GM23338 (cell line): ENCODE data around the gene APMAP. TPM values are rescaled to one million over a fixed set of nuclear protein-coding genes. Genes with fewer than 3 reads are reported as not detected.

Source experiments
- ATAC-seq: fragments of 200-7000 bp; cut with Tn5 transposase; 3 replicates; pipeline ENCODE4 v1.9.1; 2020
- DNase-seq: peaks from one replicate; pipeline ENCODE4 v3.0.0-alpha.2; 2015; ENCODE audit warnings: low spot score
- H2AFZ ChIP-seq: fragments of 200-600 bp; sonication (generic); 2 replicates; pipeline ENCODE4 v1.8.0; 2016; ENCODE audit warnings: antibody characterized with exemption, mild to moderate bottlenecking, moderate library complexity
- H3F3A ChIP-seq: fragments of 200-600 bp; sonication (generic); replicated peaks from 2 replicates; pipeline ENCODE4 v1.8.0; 2017; ENCODE audit warnings: antibody characterized with exemption, mixed run types, low read depth
- H3K27ac ChIP-seq: fragments of 200-600 bp; sonication (generic); 2 replicates; pipeline ENCODE4 v1.6.1; 2016; ENCODE audit warnings: low read depth
- H3K27me3 ChIP-seq: fragments of 200-600 bp; sonication (generic); 2 replicates; pipeline ENCODE4 v1.8.0; 2016; ENCODE audit warnings: mild to moderate bottlenecking, mixed run types, moderate library complexity; ENCODE audit not compliant: insufficient read depth
- H3K36me3 ChIP-seq: fragments of 200-600 bp; sonication (generic); 2 replicates; pipeline ENCODE4 v1.8.0; 2016; ENCODE audit warnings: mild to moderate bottlenecking; ENCODE audit not compliant: insufficient read depth
- H3K4me1 ChIP-seq: fragments of 200-600 bp; sonication (generic); 2 replicates; pipeline ENCODE4 v1.8.0; 2016; ENCODE audit warnings: mild to moderate bottlenecking, moderate library complexity; ENCODE audit not compliant: insufficient read depth
- H3K4me2 ChIP-seq: fragments of 200-600 bp; sonication (generic); 2 replicates; pipeline ENCODE4 v1.7.1; 2017; ENCODE audit warnings: mixed run types
- H3K4me3 ChIP-seq: fragments of 200-600 bp; sonication (generic); 2 replicates; pipeline ENCODE4 v1.6.1; 2016; ENCODE audit warnings: mixed run types
- H3K79me2 ChIP-seq: fragments of 200-600 bp; sonication (generic); replicated peaks from 2 replicates; pipeline ENCODE4 v1.8.0; 2017; ENCODE audit warnings: mild to moderate bottlenecking; ENCODE audit not compliant: insufficient read depth
- H3K9me2 ChIP-seq: fragments of 200-600 bp; sonication (generic); 2 replicates; pipeline ENCODE4 v1.8.0; 2017; ENCODE audit not compliant: insufficient read depth
- H4K20me1 ChIP-seq: fragments of 200-600 bp; sonication (generic); replicated peaks from 2 replicates; pipeline ENCODE4 v1.8.0; 2017; ENCODE audit warnings: mild to moderate bottlenecking; ENCODE audit not compliant: insufficient read depth
- H3K27ac Mint-ChIP-seq: 2 replicates; pipeline ENCODE4 v1.8.0; 2020; ENCODE audit warnings: inconsistent platforms, mild to moderate bottlenecking, moderate library complexity, mixed read lengths
- H3K27me3 Mint-ChIP-seq: 3 replicates; pipeline ENCODE4 v1.8.0; 2022; ENCODE audit warnings: low read depth, mild to moderate bottlenecking, moderate library complexity, mixed read lengths, inconsistent platforms; ENCODE audit not compliant: insufficient read depth, poor library complexity
- H3K36me3 Mint-ChIP-seq: 3 replicates; pipeline ENCODE4 v1.8.0; 2021; ENCODE audit warnings: low read depth, mild to moderate bottlenecking, inconsistent platforms, moderate library complexity, mixed read lengths
- H3K4me1 Mint-ChIP-seq: 3 replicates; pipeline ENCODE4 v1.8.0; 2020; ENCODE audit warnings: mild to moderate bottlenecking, inconsistent platforms, mixed read lengths
- H3K4me3 Mint-ChIP-seq: 3 replicates; pipeline ENCODE4 v1.8.0; 2021; ENCODE audit warnings: moderate library complexity, mild to moderate bottlenecking, inconsistent platforms, mixed read lengths
- H3K9me3 Mint-ChIP-seq: 3 replicates; pipeline ENCODE4 v1.8.0; 2020; ENCODE audit warnings: moderate library complexity, mild to moderate bottlenecking, inconsistent platforms, mixed read lengths
- CREB1 ChIP-seq: fragments of 250-450 bp; sonication (Bioruptor Pico); IDR thresholded peaks from 2 replicates; pipeline ENCODE4 v1.5.0; 2020; ENCODE audit warnings: low read depth, mild to moderate bottlenecking, moderate library complexity
- ETS1 ChIP-seq: IDR thresholded peaks from 2 replicates; pipeline ENCODE4 v1.6.1; 2016; ENCODE audit warnings: antibody characterized with exemption
- EZH2 ChIP-seq: fragments of 200-600 bp; sonication (generic); IDR thresholded peaks from one replicate; pipeline ENCODE4 v1.8.0; 2017; ENCODE audit warnings: antibody characterized with exemption, mild to moderate bottlenecking, low read depth; ENCODE audit not compliant: unreplicated experiment
- EZH2phosphoT487 ChIP-seq: fragments of 200-600 bp; sonication (generic); IDR thresholded peaks from one replicate; pipeline ENCODE4 v1.8.1; 2018; ENCODE audit warnings: antibody characterized with exemption; ENCODE audit not compliant: unreplicated experiment
- JUNB ChIP-seq: IDR thresholded peaks from one replicate; pipeline ENCODE4 v1.6.1; 2016; ENCODE audit warnings: antibody characterized with exemption; ENCODE audit not compliant: unreplicated experiment
- NANOG ChIP-seq: IDR thresholded peaks from 2 replicates; pipeline ENCODE4 v1.6.1; 2016; ENCODE audit warnings: antibody characterized with exemption, borderline replicate concordance
- POLR2AphosphoS5 ChIP-seq: IDR thresholded peaks from 2 replicates; pipeline ENCODE4 v1.6.1; 2016; ENCODE audit warnings: antibody characterized with exemption, low read depth
- REST ChIP-seq: IDR thresholded peaks from one replicate; pipeline ENCODE4 v1.6.1; 2018; ENCODE audit warnings: antibody characterized with exemption; ENCODE audit not compliant: unreplicated experiment
- STAT1 ChIP-seq: IDR thresholded peaks from one replicate; pipeline ENCODE4 v1.6.1; 2016; ENCODE audit warnings: antibody characterized with exemption; ENCODE audit not compliant: unreplicated experiment
- ZNF114 ChIP-seq: fragments of 250-450 bp; sonication (Bioruptor Pico); IDR thresholded peaks from 2 replicates; pipeline ENCODE4 v1.5.0; 2020; ENCODE audit warnings: mild to moderate bottlenecking, moderate library complexity
- ZNF331 ChIP-seq: fragments of 250-450 bp; sonication (Bioruptor Pico); IDR thresholded peaks from 2 replicates; pipeline ENCODE4 v1.5.0; 2020; ENCODE audit warnings: low read depth, mild to moderate bottlenecking, moderate library complexity
- polyA plus RNA-seq: library from polyadenylated mRNA; unstranded; fragments of >200 nt; fragmentation: Nextera tagmentation; extraction: Ambion mirVana; gene quantifications from 2 replicates; pipeline ENCODE4 v1.2.1, GENCODE V29; 2016
- total RNA-seq: library from RNA; depleted of rRNA; stranded (reverse); fragments of >200 nt; shearing (Covaris generic); gene quantifications from 2 replicates; pipeline ENCODE4 v1.2.3, GENCODE V29; 2014
- TF ChIP-seq, protein P1 (sequence below): fragments of 250-450 bp; sonication (Bioruptor Pico); IDR thresholded peaks from 2 replicates; pipeline ENCODE4 v1.5.0; 2020; ENCODE audit warnings: mild to moderate bottlenecking, moderate library complexity
- TF ChIP-seq, protein P2 (sequence below), 2 experiments: fragments of 200-600 bp in 1 of 2; sonication (generic) in 1 of 2; conservative IDR thresholded peaks; 2 replicates each; pipeline versions ENCODE4 v1.5.1 to v1.6.1; 2016 to 2017; ENCODE audit warnings: antibody characterized with exemption in 2 of 2, low read depth in 2 of 2, mild to moderate bottlenecking in 2 of 2, moderate library complexity in 1 of 2

The APMAP gene
- total and polyA plus RNA-seq, 2 experiments from 2014 or later: 31.7 to 72.3 TPM

GRCh38 chr20:25007491-25008305 lies 15.1 kb upstream of the APMAP start:
- H3K36me3 Mint-ChIP-seq: no peaks in the 10 kb centered on the region

More at GRCh38 chr20:25007491-25008305, 15.1 kb upstream of the APMAP start:
- H3K4me1 Mint-ChIP-seq: no peaks in the 10 kb centered on the region
- Histone ChIP-seq H3K27ac (no peak overlapping the region), H3K36me3 (no peaks in the 10 kb centered on the region), H3K4me3 (no peak overlapping the region), H2AFZ (no peak overlapping the region), H3K79me2 (no peaks in the 10 kb centered on the region), H3F3A (no peaks in the 10 kb centered on the region), H3K4me1 (no peaks in the 10 kb centered on the region), H3K9me2 (no peaks in the 10 kb centered on the region), H3K27me3 (no peaks in the 10 kb centered on the region), H4K20me1 (no peaks in the 10 kb centered on the region), H3K4me2 (no peak overlapping the region)
- peaks cover 4% of the 10 kb centered on the region for H3K27me3 Mint-ChIP-seq
- TF ChIP-seq ZNF114 (no peak), JUNB (no peak), STAT1 (no peak), ETS1 (no peak), POLR2AphosphoS5 (no peak), EZH2 (no peak), NANOG (no peak), ZNF331 (CRISPR knock-in tag) (no peak), CREB1 (CRISPR knock-in tag) (no peak), EZH2phosphoT487 (no peak), REST (no peak)
- TF ChIP-seq, protein P1, sequence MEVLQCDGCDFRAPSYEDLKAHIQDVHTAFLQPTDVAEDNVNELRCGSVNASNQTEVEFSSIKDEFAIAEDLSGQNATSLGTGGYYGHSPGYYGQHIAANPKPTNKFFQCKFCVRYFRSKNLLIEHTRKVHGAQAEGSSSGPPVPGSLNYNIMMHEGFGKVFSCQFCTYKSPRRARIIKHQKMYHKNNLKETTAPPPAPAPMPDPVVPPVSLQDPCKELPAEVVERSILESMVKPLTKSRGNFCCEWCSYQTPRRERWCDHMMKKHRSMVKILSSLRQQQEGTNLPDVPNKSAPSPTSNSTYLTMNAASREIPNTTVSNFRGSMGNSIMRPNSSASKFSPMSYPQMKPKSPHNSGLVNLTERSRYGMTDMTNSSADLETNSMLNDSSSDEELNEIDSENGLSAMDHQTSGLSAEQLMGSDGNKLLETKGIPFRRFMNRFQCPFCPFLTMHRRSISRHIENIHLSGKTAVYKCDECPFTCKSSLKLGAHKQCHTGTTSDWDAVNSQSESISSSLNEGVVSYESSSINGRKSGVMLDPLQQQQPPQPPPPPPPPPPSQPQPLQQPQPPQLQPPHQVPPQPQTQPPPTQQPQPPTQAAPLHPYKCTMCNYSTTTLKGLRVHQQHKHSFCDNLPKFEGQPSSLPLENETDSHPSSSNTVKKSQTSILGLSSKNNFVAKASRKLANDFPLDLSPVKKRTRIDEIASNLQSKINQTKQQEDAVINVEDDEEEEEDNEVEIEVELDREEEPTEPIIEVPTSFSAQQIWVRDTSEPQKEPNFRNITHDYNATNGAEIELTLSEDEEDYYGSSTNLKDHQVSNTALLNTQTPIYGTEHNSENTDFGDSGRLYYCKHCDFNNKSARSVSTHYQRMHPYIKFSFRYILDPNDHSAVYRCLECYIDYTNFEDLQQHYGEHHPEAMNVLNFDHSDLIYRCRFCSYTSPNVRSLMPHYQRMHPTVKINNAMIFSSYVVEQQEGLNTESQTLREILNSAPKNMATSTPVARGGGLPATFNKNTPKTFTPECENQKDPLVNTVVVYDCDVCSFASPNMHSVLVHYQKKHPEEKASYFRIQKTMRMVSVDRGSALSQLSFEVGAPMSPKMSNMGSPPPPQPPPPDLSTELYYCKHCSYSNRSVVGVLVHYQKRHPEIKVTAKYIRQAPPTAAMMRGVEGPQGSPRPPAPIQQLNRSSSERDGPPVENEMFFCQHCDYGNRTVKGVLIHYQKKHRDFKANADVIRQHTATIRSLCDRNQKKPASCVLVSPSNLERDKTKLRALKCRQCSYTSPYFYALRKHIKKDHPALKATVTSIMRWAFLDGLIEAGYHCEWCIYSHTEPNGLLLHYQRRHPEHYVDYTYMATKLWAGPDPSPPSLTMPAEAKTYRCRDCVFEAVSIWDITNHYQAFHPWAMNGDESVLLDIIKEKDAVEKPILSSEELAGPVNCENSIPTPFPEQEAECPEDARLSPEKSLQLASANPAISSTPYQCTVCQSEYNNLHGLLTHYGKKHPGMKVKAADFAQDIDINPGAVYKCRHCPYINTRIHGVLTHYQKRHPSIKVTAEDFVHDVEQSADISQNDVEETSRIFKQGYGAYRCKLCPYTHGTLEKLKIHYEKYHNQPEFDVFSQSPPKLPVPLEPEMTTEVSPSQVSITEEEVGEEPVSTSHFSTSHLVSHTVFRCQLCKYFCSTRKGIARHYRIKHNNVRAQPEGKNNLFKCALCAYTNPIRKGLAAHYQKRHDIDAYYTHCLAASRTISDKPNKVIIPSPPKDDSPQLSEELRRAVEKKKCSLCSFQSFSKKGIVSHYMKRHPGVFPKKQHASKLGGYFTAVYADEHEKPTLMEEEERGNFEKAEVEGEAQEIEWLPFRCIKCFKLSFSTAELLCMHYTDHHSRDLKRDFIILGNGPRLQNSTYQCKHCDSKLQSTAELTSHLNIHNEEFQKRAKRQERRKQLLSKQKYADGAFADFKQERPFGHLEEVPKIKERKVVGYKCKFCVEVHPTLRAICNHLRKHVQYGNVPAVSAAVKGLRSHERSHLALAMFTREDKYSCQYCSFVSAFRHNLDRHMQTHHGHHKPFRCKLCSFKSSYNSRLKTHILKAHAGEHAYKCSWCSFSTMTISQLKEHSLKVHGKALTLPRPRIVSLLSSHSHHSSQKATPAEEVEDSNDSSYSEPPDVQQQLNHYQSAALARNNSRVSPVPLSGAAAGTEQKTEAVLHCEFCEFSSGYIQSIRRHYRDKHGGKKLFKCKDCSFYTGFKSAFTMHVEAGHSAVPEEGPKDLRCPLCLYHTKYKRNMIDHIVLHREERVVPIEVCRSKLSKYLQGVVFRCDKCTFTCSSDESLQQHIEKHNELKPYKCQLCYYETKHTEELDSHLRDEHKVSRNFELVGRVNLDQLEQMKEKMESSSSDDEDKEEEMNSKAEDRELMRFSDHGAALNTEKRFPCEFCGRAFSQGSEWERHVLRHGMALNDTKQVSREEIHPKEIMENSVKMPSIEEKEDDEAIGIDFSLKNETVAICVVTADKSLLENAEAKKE (CRISPR knock-in tag): no peak
- TF ChIP-seq, protein P2, sequence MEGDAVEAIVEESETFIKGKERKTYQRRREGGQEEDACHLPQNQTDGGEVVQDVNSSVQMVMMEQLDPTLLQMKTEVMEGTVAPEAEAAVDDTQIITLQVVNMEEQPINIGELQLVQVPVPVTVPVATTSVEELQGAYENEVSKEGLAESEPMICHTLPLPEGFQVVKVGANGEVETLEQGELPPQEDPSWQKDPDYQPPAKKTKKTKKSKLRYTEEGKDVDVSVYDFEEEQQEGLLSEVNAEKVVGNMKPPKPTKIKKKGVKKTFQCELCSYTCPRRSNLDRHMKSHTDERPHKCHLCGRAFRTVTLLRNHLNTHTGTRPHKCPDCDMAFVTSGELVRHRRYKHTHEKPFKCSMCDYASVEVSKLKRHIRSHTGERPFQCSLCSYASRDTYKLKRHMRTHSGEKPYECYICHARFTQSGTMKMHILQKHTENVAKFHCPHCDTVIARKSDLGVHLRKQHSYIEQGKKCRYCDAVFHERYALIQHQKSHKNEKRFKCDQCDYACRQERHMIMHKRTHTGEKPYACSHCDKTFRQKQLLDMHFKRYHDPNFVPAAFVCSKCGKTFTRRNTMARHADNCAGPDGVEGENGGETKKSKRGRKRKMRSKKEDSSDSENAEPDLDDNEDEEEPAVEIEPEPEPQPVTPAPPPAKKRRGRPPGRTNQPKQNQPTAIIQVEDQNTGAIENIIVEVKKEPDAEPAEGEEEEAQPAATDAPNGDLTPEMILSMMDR (conservative IDR thresholded peaks at IDR 0.05; ENCODE audit: low read depth in 2 of 2): no peak
- no peak overlapping the region for H3K4me3 Mint-ChIP-seq
- no peak overlapping the region for H3K27ac Mint-ChIP-seq
- peaks cover 3% of the 10 kb centered on the region; the same call in 1 of the 3 replicates for H3K9me3 Mint-ChIP-seq
- ATAC-seq (no peak), DNase-seq (no peak)
